HEK293 (cell line): ENCODE results near the gene APOL4.

Source experiments
- CTCF ChIA-PET: fragments of 350-600 bp; formaldehyde crosslinking; extraction: SDS; loops from one replicate; lab custom pipeline; 2021; ENCODE audit warnings: antibody characterized with exemption; lab: Yijun Ruan, JAX
- POLR2A ChIA-PET: fragments of 300-600 bp; formaldehyde crosslinking; extraction: SDS; loops from one replicate; lab custom pipeline; 2020; ENCODE audit warnings: antibody characterized with exemption, inconsistent platforms; lab: Yijun Ruan, JAX
- H3K27ac ChIP-seq: fragments of 200-500 bp; sonication (Bioruptor generic); 2 replicates; pipeline ENCODE4 v1.5.1; 2014; ENCODE audit warnings: low read depth, low read length, control low read depth, inconsistent platforms; ENCODE audit errors: extremely low read depth
- H3K36me3 ChIP-seq, 2 experiments: fragments of 200-500 bp in 1 of 2; sonication (Bioruptor generic) in 1 of 2; 1 replicate in 1 of 2; 2 replicates in 1 of 2; pipeline ENCODE4 v1.5.1; 2014 to 2017; ENCODE audit warnings: inconsistent platforms in 2 of 2, low read length in 2 of 2; ENCODE audit not compliant: control insufficient read depth in 2 of 2, insufficient read depth in 1 of 2
- H3K4me1 ChIP-seq: fragments of 200-500 bp; sonication (Bioruptor generic); 2 replicates; pipeline ENCODE4 v1.5.1; 2014; ENCODE audit warnings: mild to moderate bottlenecking, low read length, inconsistent platforms; ENCODE audit not compliant: control insufficient read depth, insufficient read depth
- H3K4me3 ChIP-seq: 2 replicates; pipeline ENCODE4 v1.5.1; 2011; ENCODE audit warnings: low read depth, mild to moderate bottlenecking, control low read depth, low read length, moderate library complexity
- H3K9me3 ChIP-seq: fragments of 200-500 bp; sonication (Bioruptor generic); 2 replicates; pipeline ENCODE4 v1.5.1; 2014; ENCODE audit warnings: low read depth, low read length, inconsistent platforms; ENCODE audit not compliant: control insufficient read depth, insufficient read depth
- EGR2 ChIP-seq: fragments of 450-650 bp; formaldehyde crosslinking; IDR thresholded peaks from 2 replicates; pipeline ENCODE4 v1.5.1; 2016; ENCODE audit warnings: low read depth, missing biosample characterization, missing genetic modification characterization
- PATZ1 ChIP-seq: fragments of 450-650 bp; formaldehyde crosslinking; IDR thresholded peaks from 2 replicates; pipeline ENCODE4 v1.5.1; 2016; ENCODE audit warnings: missing biosample characterization, missing genetic modification characterization
- PRDM4 ChIP-seq: fragments of 450-650 bp; formaldehyde crosslinking; IDR thresholded peaks from 2 replicates; pipeline ENCODE4 v1.5.1; 2017; ENCODE audit warnings: missing biosample characterization, missing genetic modification characterization
- ZFHX2 ChIP-seq: fragments of 450-650 bp; formaldehyde crosslinking; conservative IDR thresholded peaks from 2 replicates; pipeline ENCODE4 v1.5.1; 2016; ENCODE audit warnings: missing biosample characterization, missing genetic modification characterization
- ZNF132 ChIP-seq: fragments of 450-650 bp; formaldehyde crosslinking; IDR thresholded peaks from 2 replicates; pipeline ENCODE4 v1.5.1; 2017; ENCODE audit warnings: missing biosample characterization, missing genetic modification characterization, borderline replicate concordance
- ZNF155 ChIP-seq: fragments of 450-650 bp; formaldehyde crosslinking; IDR thresholded peaks from 2 replicates; pipeline ENCODE4 v1.5.1; 2016; ENCODE audit warnings: missing biosample characterization, missing genetic modification characterization
- ZNF2 ChIP-seq: fragments of 450-650 bp; formaldehyde crosslinking; IDR thresholded peaks from 2 replicates; pipeline ENCODE4 v1.5.1; 2016; ENCODE audit warnings: missing biosample characterization, missing genetic modification characterization
- ZNF37A ChIP-seq: fragments of 450-650 bp; IDR thresholded peaks from 2 replicates; pipeline ENCODE4 v1.5.1; 2018; ENCODE audit warnings: missing biosample characterization, missing genetic modification characterization
- ZNF391 ChIP-seq: fragments of 450-650 bp; formaldehyde crosslinking; IDR thresholded peaks from 2 replicates; pipeline ENCODE4 v1.5.1; 2016; ENCODE audit warnings: low read depth, missing biosample characterization, missing genetic modification characterization, borderline replicate concordance
- ZNF416 ChIP-seq: fragments of 450-650 bp; formaldehyde crosslinking; IDR thresholded peaks from 2 replicates; pipeline ENCODE4 v1.5.1; 2016; ENCODE audit warnings: missing biosample characterization, missing genetic modification characterization
- ZNF677 ChIP-seq: fragments of 450-650 bp; IDR thresholded peaks from 2 replicates; pipeline ENCODE4 v1.5.0; 2018; ENCODE audit warnings: missing biosample characterization, mild to moderate bottlenecking, missing genetic modification characterization, moderate library complexity
- ZSCAN16 ChIP-seq: fragments of 450-650 bp; formaldehyde crosslinking; IDR thresholded peaks from 2 replicates; pipeline ENCODE4 v1.5.1; 2016; ENCODE audit warnings: missing biosample characterization, missing genetic modification characterization
- TF ChIP-seq, protein P1 (sequence below): fragments of 450-650 bp; formaldehyde crosslinking; IDR thresholded peaks from 2 replicates; pipeline ENCODE4 v1.5.1; 2016; ENCODE audit warnings: missing biosample characterization, missing genetic modification characterization, low read depth
- TF ChIP-seq, protein P2 (sequence below): fragments of 450-650 bp; IDR thresholded peaks from 2 replicates; pipeline ENCODE4 v1.5.1; 2018; ENCODE audit warnings: missing biosample characterization, mild to moderate bottlenecking, missing genetic modification characterization
- TF ChIP-seq, protein P3 (sequence below): fragments of 450-650 bp; formaldehyde crosslinking; IDR thresholded peaks from 2 replicates; pipeline ENCODE4 v1.5.1; 2016; ENCODE audit warnings: missing biosample characterization, missing genetic modification characterization
- TF ChIP-seq, protein P4 (sequence below): fragments of 450-650 bp; formaldehyde crosslinking; IDR thresholded peaks from 2 replicates; pipeline ENCODE4 v1.5.0; 2017; ENCODE audit warnings: missing biosample characterization, missing genetic modification characterization, borderline replicate concordance
- TF ChIP-seq, protein P5 (sequence below): fragments of 450-650 bp; formaldehyde crosslinking; IDR thresholded peaks from 2 replicates; pipeline ENCODE4 v1.5.1; 2016; ENCODE audit warnings: missing biosample characterization, missing genetic modification characterization

The APOL4 gene

GRCh38 chr22:36237462-36238372 lies 36.1 kb upstream of the APOL4 start:
- POLR2A ChIA-PET: interaction anchor here (1.1 to 2.7 kb wide), 2 partner anchors 33 to 244 kb away, joined by 3 to 8 read pairs; partner anchors contain the start of gene TXN2
- peaks cover 0 to 28% of the 10 kb centered on the region in 2 experiments; a peak in 1 of 3 replicates for H3K36me3 ChIP-seq
- H3K27ac ChIP-seq: no peak overlapping the region
- H3K4me1 ChIP-seq: peaks cover 9% of the 10 kb centered on the region
- H3K4me3 ChIP-seq: no peak overlapping the region
- H3K9me3 ChIP-seq: no peaks in the 10 kb centered on the region
- CTCF ChIA-PET: interaction anchor here (0.6 to 3.1 kb wide), 8 partner anchors 16 to 443 kb away, joined by 3 to 13 read pairs (median 5); no protein-coding TSS in a partner anchor
- TF ChIP-seq, protein P1, sequence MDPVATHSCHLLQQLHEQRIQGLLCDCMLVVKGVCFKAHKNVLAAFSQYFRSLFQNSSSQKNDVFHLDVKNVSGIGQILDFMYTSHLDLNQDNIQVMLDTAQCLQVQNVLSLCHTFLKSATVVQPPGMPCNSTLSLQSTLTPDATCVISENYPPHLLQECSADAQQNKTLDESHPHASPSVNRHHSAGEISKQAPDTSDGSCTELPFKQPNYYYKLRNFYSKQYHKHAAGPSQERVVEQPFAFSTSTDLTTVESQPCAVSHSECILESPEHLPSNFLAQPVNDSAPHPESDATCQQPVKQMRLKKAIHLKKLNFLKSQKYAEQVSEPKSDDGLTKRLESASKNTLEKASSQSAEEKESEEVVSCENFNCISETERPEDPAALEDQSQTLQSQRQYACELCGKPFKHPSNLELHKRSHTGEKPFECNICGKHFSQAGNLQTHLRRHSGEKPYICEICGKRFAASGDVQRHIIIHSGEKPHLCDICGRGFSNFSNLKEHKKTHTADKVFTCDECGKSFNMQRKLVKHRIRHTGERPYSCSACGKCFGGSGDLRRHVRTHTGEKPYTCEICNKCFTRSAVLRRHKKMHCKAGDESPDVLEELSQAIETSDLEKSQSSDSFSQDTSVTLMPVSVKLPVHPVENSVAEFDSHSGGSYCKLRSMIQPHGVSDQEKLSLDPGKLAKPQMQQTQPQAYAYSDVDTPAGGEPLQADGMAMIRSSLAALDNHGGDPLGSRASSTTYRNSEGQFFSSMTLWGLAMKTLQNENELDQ (tag by site-specific recombination): no peak
- TF ChIP-seq, protein P2, sequence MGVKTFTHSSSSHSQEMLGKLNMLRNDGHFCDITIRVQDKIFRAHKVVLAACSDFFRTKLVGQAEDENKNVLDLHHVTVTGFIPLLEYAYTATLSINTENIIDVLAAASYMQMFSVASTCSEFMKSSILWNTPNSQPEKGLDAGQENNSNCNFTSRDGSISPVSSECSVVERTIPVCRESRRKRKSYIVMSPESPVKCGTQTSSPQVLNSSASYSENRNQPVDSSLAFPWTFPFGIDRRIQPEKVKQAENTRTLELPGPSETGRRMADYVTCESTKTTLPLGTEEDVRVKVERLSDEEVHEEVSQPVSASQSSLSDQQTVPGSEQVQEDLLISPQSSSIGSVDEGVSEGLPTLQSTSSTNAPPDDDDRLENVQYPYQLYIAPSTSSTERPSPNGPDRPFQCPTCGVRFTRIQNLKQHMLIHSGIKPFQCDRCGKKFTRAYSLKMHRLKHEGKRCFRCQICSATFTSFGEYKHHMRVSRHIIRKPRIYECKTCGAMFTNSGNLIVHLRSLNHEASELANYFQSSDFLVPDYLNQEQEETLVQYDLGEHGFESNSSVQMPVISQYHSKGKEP (tag by site-specific recombination): no peak
- TF ChIP-seq PRDM4: no peak
- TF ChIP-seq ZNF37A: no peak
- peak; percentile 87 for TF ChIP-seq ZFHX2 (tag by site-specific recombination)
- TF ChIP-seq ZNF155: no peak
- TF ChIP-seq ZNF416 (tag by site-specific recombination): no peak
- TF ChIP-seq, protein P3, sequence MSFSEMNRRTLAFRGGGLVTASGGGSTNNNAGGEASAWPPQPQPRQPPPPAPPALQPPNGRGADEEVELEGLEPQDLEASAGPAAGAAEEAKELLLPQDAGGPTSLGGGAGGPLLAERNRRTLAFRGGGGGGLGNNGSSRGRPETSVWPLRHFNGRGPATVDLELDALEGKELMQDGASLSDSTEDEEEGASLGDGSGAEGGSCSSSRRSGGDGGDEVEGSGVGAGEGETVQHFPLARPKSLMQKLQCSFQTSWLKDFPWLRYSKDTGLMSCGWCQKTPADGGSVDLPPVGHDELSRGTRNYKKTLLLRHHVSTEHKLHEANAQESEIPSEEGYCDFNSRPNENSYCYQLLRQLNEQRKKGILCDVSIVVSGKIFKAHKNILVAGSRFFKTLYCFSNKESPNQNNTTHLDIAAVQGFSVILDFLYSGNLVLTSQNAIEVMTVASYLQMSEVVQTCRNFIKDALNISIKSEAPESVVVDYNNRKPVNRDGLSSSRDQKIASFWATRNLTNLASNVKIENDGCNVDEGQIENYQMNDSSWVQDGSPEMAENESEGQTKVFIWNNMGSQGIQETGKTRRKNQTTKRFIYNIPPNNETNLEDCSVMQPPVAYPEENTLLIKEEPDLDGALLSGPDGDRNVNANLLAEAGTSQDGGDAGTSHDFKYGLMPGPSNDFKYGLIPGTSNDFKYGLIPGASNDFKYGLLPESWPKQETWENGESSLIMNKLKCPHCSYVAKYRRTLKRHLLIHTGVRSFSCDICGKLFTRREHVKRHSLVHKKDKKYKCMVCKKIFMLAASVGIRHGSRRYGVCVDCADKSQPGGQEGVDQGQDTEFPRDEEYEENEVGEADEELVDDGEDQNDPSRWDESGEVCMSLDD (tag by site-specific recombination): no peak
- 0 out of 2 replicates have a peak, but pooled peaks have one; percentile 4 for TF ChIP-seq PATZ1 (tag by site-specific recombination)
- no peak for TF ChIP-seq ZNF2 (tag by site-specific recombination)
- no peak for TF ChIP-seq ZNF132 (tag by site-specific recombination)
- TF ChIP-seq EGR2 (tag by site-specific recombination): peak; percentile 81
- TF ChIP-seq, protein P4, sequence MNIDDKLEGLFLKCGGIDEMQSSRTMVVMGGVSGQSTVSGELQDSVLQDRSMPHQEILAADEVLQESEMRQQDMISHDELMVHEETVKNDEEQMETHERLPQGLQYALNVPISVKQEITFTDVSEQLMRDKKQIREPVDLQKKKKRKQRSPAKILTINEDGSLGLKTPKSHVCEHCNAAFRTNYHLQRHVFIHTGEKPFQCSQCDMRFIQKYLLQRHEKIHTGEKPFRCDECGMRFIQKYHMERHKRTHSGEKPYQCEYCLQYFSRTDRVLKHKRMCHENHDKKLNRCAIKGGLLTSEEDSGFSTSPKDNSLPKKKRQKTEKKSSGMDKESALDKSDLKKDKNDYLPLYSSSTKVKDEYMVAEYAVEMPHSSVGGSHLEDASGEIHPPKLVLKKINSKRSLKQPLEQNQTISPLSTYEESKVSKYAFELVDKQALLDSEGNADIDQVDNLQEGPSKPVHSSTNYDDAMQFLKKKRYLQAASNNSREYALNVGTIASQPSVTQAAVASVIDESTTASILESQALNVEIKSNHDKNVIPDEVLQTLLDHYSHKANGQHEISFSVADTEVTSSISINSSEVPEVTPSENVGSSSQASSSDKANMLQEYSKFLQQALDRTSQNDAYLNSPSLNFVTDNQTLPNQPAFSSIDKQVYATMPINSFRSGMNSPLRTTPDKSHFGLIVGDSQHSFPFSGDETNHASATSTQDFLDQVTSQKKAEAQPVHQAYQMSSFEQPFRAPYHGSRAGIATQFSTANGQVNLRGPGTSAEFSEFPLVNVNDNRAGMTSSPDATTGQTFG (tag by site-specific recombination): no peak
- TF ChIP-seq, protein P5, sequence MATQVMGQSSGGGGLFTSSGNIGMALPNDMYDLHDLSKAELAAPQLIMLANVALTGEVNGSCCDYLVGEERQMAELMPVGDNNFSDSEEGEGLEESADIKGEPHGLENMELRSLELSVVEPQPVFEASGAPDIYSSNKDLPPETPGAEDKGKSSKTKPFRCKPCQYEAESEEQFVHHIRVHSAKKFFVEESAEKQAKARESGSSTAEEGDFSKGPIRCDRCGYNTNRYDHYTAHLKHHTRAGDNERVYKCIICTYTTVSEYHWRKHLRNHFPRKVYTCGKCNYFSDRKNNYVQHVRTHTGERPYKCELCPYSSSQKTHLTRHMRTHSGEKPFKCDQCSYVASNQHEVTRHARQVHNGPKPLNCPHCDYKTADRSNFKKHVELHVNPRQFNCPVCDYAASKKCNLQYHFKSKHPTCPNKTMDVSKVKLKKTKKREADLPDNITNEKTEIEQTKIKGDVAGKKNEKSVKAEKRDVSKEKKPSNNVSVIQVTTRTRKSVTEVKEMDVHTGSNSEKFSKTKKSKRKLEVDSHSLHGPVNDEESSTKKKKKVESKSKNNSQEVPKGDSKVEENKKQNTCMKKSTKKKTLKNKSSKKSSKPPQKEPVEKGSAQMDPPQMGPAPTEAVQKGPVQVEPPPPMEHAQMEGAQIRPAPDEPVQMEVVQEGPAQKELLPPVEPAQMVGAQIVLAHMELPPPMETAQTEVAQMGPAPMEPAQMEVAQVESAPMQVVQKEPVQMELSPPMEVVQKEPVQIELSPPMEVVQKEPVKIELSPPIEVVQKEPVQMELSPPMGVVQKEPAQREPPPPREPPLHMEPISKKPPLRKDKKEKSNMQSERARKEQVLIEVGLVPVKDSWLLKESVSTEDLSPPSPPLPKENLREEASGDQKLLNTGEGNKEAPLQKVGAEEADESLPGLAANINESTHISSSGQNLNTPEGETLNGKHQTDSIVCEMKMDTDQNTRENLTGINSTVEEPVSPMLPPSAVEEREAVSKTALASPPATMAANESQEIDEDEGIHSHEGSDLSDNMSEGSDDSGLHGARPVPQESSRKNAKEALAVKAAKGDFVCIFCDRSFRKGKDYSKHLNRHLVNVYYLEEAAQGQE: no peak
- no peak for TF ChIP-seq ZSCAN16
- TF ChIP-seq ZNF677 (tag by site-specific recombination): no peak
- TF ChIP-seq ZNF391: no peak
